Activated naive CD4-positive, alpha-beta T cell treated with anti-CD3 and anti-CD28 coated beads, Interleukin-2, amount 50 U/mL, for 72 hours (primary cell): Measurements from ENCODE around the gene RERG. TPM values are rescaled to one million over a fixed set of nuclear protein-coding genes. Genes with fewer than 3 reads are reported as not detected.
"Not testable (repeated sequence)": the region's sequence is repeated elsewhere in the genome, so short reads cannot be mapped to it uniquely, and the experiment has no call there.

Source experiments
- ATAC-seq, 2 donors: fragments of 150-1000 bp; cut with Tn5 transposase; 2 replicates each; pipeline ENCODE4 v1.10.0; 2021; ENCODE audit warnings: mild to moderate bottlenecking in 2 of 2, moderate library complexity in 2 of 2
- DNase-seq, 2 donors: peaks; one replicate each; pipeline ENCODE4 v3.0.0; 2021 to 2022; ENCODE audit warnings: low spot score in 2 of 2
- H3K27ac Mint-ChIP-seq, 2 donors: one replicate each; pipeline ENCODE4 v1.8.0; 2022; ENCODE audit warnings: mild to moderate bottlenecking in 2 of 2, mixed read lengths in 2 of 2
- H3K36me3 Mint-ChIP-seq, 2 donors: one replicate each; pipeline ENCODE4 v1.8.0; 2022; ENCODE audit warnings: mixed read lengths in 2 of 2
- H3K9me3 Mint-ChIP-seq, 2 donors: one replicate each; pipeline ENCODE4 v1.8.0; 2022; ENCODE audit warnings: mixed read lengths in 2 of 2
- total RNA-seq, 2 donors: library from RNA; stranded (reverse); gene quantifications; one replicate each; pipeline ENCODE4 v1.2.3, GENCODE V29; 2022

Gene RERG
- total RNA-seq, 2 donors from 2014 or later = not detected

- Mint-ChIP-seq H3K27ac (no peak overlapping the region), H3K36me3 (no peaks in the 10 kb centered on the region), H3K9me3 (no peaks in the 10 kb centered on the region)
- no peak for DNase-seq
- ATAC-seq = no peak
Measured at GRCh38 chr12:15131431-15131830, 89.8 kb downstream of the RERG start.

- Mint-ChIP-seq H3K36me3 (no peaks in the 10 kb centered on the region), H3K9me3 (no peaks in the 10 kb centered on the region), H3K27ac (no peak overlapping the region)
- ATAC-seq (no peak), DNase-seq (no peak)
Measured at GRCh38 chr12:15130541-15130940, 90.7 kb downstream of the RERG start.

GRCh38 chr12:15123401-15123800, 97.8 kb downstream of the RERG start:
- no peak for ATAC-seq
- no peak for DNase-seq
- no peak overlapping the region for H3K27ac Mint-ChIP-seq
- H3K36me3 Mint-ChIP-seq = no peaks in the 10 kb centered on the region
- H3K9me3 Mint-ChIP-seq = no peaks in the 10 kb centered on the region

GRCh38 chr12:15122344-15122743, 98.9 kb downstream of the RERG start:
- no peak for DNase-seq
- no peak overlapping the region for H3K27ac Mint-ChIP-seq
- no peaks in the 10 kb centered on the region for H3K9me3 Mint-ChIP-seq

GRCh38 chr12:15118955-15119354, 102.3 kb downstream of the RERG start:
- DNase-seq (no peak), ATAC-seq (no peak)

More at GRCh38 chr12:15122344-15122743, 98.9 kb downstream of the RERG start:
- H3K36me3 Mint-ChIP-seq = no peaks in the 10 kb centered on the region
- ATAC-seq = no peak

GRCh38 chr12:15116983-15117382, 104.2 kb downstream of the RERG start:
- DNase-seq = no peak
- no peak overlapping the region for H3K27ac Mint-ChIP-seq
- no peaks in the 10 kb centered on the region for H3K9me3 Mint-ChIP-seq
- no peaks in the 10 kb centered on the region for H3K36me3 Mint-ChIP-seq
- no peak for ATAC-seq

More at GRCh38 chr12:15118955-15119354, 102.3 kb downstream of the RERG start:
- no peaks in the 10 kb centered on the region for H3K9me3 Mint-ChIP-seq
- H3K27ac Mint-ChIP-seq = no peak overlapping the region
- no peaks in the 10 kb centered on the region for H3K36me3 Mint-ChIP-seq

GRCh38 chr12:15116086-15116485, 105.1 kb downstream of the RERG start:
- H3K36me3 Mint-ChIP-seq = no peaks in the 10 kb centered on the region
- H3K27ac Mint-ChIP-seq = no peak overlapping the region
- H3K9me3 Mint-ChIP-seq = no peaks in the 10 kb centered on the region
- ATAC-seq (no peak), DNase-seq (no peak)

- H3K36me3 Mint-ChIP-seq = no peaks in the 10 kb centered on the region
- ATAC-seq = no peak
- H3K9me3 Mint-ChIP-seq = no peaks in the 10 kb centered on the region
- DNase-seq = no peak
- no peak overlapping the region for H3K27ac Mint-ChIP-seq
Measured at GRCh38 chr12:15115434-15115833, 105.8 kb downstream of the RERG start.

GRCh38 chr12:15114501-15114900, 106.7 kb downstream of the RERG start:
- Mint-ChIP-seq H3K27ac (no peak overlapping the region), H3K9me3 (no peaks in the 10 kb centered on the region), H3K36me3 (no peaks in the 10 kb centered on the region)
- no peak for DNase-seq
- no peak for ATAC-seq

- DNase-seq = no peak
- H3K27ac Mint-ChIP-seq = no peak overlapping the region
- no peaks in the 10 kb centered on the region for H3K36me3 Mint-ChIP-seq
- no peak for ATAC-seq
- no peaks in the 10 kb centered on the region for H3K9me3 Mint-ChIP-seq
Measured at GRCh38 chr12:15092826-15093225, 128.4 kb downstream of the RERG start.

GRCh38 chr12:15090441-15090840, 130.8 kb downstream of the RERG start:
- Mint-ChIP-seq H3K9me3 (no peaks in the 10 kb centered on the region), H3K27ac (no peak overlapping the region), H3K36me3 (no peaks in the 10 kb centered on the region)
- ATAC-seq (no peak), DNase-seq (no peak)

- DNase-seq (no peak), ATAC-seq (peak in 1 of 2 donors; percentile 67)
- no peaks in the 10 kb centered on the region for H3K9me3 Mint-ChIP-seq
- H3K36me3 Mint-ChIP-seq = no peaks in the 10 kb centered on the region
- no peak overlapping the region for H3K27ac Mint-ChIP-seq
Measured at GRCh38 chr12:15088105-15088504, 133.1 kb downstream of the RERG start.

- not testable (repeated sequence) for H3K27ac Mint-ChIP-seq, H3K9me3 Mint-ChIP-seq, H3K36me3 Mint-ChIP-seq, ATAC-seq, DNase-seq
Measured at GRCh38 chr12:15077751-15078150, 143.5 kb downstream of the RERG start.

GRCh38 chr12:15074351-15074750, 146.9 kb downstream of the RERG start:
- no peaks in the 10 kb centered on the region for H3K9me3 Mint-ChIP-seq
- H3K36me3 Mint-ChIP-seq = no peaks in the 10 kb centered on the region
- ATAC-seq = no peak
- DNase-seq = no peak
- H3K27ac Mint-ChIP-seq = no peak overlapping the region

GRCh38 chr12:15059123-15059522, 162.1 kb downstream of the RERG start:
- ATAC-seq (no peak), DNase-seq (no peak)
- H3K9me3 Mint-ChIP-seq = no peaks in the 10 kb centered on the region
- no peak overlapping the region for H3K27ac Mint-ChIP-seq
- no peaks in the 10 kb centered on the region for H3K36me3 Mint-ChIP-seq

Other genes with a start within 250 kb of the RERG start
- gene PDE6H, start 248.4 kb downstream of the RERG start, total RNA-seq = not detected
- 1 to 10 TPM in 1 of 2 donors, under 1 TPM in 1; 0.77 to 2.4 TPM for gene PTPRO, start 101.1 kb upstream of the RERG start, total RNA-seq